HG03196 (cell line): ENCODE results near the gene COL18A1.

Experiments
- ATAC-seq: cut with Tn5 transposase; IDR thresholded peaks from one replicate; pipeline ENCODE4 v1.9.1; 2021; ENCODE audit not compliant: unreplicated experiment

COL18A1 gene

GRCh38 chr21:45465105-45465504, 60.1 kb downstream of the COL18A1 start:
- no peak for ATAC-seq

GRCh38 chr21:45465611-45466329, 60.8 kb downstream of the COL18A1 start:
- ATAC-seq, result no peak

DNA sequence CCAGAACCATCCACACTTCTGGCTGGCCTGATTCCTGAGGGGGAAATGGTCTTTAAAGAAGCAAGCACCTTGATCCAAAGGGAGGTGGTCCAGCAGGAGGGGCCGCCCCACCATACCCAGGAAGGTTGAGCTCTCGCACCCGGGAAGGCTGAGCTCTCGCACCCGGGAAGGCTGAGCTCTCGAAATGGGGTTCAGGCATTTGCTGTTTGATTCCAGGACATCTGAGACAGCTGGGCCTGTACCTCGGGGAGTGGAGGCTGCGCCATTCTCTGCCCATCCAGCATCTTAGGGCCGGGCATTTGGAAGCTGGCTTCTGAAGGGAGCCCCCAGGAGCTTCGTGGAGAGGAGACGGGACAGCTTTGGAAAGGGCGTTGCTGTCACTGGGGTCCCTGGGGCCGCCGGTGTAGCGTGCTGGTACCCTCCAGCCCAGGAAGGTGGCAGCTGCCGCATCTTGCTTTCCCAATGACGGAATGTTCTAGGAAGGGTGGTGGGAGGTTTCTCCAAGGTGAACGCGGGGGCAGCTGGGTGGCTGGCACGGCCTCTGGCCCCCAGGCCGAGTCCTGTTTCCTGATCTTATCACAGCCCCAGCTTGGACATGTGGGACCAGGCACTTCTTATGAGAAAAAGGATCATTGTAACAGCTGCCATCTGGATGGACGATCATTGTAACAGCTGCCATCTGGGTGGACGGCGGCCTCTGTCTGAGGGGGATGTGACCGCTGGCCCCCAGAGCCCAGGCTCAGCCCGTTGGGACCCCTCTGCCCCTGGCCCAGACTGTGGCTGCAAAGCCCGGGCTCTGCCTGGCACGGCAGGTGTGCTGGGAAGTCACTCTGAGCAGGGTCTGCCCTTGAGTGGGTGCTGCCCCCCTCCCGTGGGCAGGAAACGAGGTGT, 61.6 kb downstream of the COL18A1 start:
- no peak for ATAC-seq

DNA sequence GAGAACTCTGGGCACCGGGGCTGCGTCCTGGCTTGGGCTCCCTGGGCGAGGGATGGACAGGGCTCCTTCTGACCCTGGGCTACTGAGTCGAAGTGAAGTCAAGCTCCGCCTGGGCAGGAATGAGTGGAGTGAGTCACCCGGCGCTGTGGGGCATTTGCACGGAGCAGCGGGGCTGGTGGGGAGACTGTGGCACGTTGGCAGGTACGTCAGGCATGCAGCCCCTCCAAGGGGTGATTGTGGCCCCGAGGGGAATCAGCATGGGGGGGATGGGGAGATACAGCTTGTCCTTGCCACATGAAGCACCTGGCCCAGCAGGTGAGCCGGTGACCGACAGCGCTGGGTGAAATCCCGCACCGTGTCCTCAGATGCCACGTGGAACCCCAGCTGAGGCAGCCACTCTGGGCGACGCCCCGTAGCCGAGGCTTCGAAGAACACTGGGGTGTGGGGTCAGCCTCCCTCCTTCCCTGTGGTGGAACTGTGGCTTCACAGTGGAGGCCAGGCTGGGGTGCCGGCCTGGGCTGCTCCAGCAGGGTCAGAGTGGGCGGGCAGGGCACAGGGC, 62.3 kb downstream of the COL18A1 start:
- no peak for ATAC-seq

- ATAC-seq, result no peak
Observed at GRCh38 chr21:45468051-45468970, 63.3 kb downstream of the COL18A1 start.

DNA sequence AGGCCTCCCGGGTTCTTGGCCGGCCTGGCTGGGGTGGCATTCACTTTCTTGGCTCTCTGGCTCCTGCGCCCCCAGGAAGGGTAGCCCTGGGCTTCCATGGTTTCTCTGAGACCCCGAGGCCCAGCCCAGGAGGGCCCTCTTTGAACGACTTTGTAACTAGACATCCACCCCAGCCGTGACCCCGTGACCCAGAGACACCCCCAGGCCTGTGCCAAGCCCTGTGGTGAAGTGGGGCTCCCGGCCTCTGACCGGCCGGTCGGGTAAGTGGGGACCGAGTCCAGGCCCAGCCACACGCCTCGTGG, 64.0 kb downstream of the COL18A1 start:
- no peak for ATAC-seq

DNA sequence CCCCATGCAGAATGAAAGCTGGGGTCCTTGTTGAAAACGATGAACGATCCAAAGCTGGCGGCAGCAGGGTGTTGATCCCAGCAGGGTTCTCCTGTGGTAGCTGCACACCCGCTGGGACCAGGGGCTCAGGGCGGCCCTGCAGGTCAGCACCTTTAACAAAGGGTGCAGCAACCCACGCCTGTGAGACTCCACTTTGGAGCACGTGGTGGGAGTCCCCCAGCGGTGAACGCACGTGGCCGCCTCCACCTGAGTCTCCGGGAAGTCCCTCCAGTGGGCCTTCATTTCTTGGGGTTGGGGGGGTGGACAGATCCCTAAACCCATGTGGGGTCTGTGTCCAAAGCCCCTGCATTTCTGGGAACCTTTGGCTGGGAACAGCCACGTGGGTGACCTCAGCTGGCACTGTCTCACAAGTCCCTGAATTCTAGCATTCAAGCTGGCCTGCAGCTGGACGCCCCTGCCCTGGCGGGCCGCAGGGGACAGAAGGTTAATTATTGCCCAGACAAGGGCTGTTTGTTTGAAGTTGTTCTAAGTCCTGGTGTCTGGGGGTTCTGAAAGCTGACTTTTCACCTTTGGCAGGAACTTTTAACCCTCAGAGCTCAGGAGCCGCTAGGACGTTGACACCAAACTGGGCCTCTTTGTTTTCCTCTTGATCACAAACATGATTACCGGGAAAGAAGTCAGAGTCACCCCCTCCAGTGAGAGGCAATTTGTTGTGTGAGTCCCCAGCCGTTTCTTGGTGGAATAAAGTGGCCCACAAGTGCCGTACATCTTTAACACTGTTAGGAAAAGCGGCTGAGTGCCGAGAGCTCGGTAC, 64.5 kb downstream of the COL18A1 start:
- ATAC-seq, result no peak

DNA sequence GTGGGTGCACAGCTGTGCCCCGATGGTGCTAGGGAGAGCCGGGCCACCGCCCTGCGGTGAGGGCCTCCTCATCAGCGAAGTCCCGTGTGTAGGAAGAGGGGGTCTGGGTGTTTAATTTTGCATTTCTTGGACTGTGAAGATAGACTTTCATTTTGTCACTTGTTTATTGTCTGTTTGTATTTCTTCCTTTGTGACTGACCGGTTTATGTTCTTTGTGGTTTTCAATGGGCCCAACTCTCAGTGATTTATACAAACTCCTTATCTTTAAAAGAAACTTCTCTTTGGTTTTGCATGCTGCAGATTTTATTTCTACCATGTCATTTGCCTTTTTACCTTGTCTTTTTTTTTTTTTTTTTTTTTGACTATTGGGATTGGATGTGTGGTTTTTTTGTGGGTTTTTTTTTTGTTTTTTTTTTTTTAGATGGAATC, 65.1 kb downstream of the COL18A1 start:
- no peak for ATAC-seq

- no peak for ATAC-seq
Observed at GRCh38 chr21:45470773-45471524, 66.0 kb downstream of the COL18A1 start.

DNA sequence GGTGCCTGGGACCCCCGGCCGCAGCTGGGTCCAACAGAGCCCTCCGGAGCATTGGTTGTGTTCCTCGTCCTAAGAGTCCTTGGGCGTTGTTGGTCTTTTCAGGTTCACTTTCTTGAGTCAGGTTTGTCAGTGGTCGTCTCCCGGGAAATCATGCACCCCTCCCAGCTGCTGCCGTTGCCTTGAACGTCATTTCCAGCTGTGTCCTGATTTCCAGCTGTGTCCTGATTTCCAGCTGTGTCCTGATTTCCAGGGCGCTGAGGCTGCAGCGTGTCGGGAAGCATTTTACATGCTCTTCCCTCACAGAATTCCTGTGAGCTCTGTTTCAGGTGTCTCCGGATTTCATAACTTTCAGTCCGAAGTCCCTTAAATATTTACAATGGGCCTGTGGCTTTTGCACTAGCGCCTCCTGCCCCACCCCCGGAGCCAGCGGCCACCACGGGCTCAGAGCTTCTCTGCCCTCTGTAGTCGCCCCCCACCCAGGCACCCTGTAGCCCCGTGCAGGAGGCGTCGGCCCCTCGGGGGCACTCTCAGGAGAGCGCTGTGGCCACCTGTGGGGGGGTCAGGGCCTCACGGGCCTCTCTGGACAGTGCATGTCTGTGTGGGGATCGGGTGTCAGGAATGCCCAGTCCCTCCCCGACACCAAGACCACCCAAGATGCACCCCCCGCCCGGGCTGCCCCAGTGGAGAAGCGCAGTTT, 66.7 kb downstream of the COL18A1 start:
- ATAC-seq, result no peak

DNA sequence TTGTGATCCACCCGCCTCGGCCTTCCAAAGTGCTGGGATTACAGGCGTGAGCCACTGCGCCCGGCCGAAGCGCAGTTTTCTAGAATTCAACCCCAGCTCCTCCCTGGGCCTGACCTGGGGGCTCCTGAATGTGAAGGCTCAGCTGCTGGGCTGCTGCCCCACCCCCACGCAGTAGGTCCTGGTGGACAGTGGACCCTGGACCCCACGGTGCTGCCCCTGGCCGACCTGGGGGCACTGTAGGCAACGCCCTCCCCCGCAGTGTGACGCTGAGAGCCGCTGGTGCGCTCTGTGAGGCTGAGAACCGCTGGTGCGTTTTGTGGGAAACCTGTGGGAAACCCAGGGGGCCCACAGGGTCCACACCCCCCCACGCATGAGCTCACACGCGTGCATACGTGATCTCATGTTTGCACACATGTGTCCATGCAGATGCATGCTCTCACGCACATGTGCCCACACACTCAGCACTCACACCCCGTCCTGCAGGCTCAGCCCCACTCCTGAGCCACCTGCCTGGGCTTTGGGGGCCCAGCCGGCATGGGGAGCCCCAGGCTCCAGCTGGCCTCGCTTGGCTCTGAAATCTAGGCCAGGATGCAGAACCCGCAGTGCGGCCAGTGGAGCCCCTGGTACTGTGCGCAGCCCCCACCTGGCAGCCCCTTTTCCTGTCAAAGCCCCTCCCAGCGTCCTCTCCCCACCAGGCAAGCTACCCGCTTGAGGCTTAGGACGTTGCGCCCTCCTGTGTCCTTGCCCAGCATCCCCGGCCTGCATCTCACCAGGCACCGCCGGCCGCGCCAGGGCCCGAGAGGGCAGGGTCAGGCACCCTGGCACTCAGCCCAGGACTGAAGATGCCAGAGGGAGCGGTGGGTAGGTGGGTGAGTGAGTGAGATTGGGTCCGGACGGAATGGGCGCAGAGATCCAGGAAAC, 67.7 kb downstream of the COL18A1 start:
- ATAC-seq, result no peak

DNA sequence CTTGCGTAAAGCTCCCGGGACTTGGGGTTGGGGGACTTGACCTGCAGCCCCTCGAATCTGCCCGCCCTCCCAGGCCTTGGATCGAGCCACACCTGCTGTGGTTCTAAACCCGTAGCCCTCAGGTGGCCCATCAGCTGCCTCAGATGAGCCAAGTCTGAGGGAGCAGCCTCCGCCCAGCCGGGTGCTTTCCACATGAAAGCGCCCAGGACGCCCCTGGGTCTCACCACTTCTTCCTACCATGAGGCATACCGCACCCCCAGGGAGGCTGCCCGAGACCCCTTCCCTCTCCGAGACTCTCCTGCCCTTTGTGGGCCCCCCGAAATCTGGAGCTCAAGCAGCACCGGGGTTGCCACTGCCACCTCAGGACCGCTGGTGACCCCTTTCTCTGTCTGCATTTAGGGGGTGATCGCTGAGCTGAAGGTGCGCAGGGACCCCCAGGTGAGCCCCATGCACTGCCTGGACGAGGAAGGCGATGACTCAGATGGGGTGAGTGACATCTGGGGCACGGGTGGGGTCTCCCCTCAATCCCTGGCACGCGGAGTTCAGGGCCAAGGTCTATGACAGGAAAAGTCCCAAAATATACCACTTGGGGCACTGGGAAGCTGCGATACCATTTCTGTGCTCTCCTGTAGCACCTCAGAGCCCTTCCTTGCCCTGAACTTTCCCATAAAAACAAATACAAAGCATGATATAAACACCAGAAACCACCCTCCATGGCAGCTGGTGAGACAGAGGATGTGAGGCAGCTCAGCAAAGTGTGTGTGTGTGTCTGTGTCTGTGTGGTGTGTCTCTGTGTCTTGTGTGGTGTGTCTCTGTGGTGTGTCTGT, 68.7 kb downstream of the COL18A1 start:
- ATAC-seq, result no peak

DNA sequence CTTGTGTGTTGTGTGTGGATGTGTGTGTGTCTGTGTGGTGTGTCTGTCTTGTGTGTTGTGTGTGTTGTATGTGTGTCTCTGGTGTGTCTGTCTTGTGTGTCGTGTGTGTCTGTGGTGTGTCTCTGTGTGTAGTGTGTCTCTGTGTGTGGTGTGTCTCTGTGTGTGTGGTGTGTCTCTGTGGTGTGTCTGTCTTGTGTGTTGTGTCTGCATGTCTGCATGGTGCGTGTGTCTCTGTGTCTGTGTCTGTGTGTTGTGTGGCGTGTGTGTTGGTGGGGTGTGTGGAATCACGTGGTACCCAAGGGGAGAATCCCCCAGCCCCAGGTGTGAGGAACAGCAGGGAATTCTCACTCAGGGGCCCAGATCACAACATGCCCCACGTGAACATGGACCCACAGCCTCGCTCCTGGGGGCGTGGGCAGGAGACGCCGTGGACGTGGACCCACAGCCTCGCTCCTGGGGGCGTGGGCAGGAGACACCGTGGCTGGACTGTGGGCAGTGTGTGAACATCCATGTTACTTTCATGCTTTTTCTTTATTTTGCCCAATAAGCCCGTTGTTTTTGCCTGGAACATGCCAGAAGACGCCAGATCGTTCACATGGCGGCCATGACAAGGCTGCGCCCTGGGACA, 69.5 kb downstream of the COL18A1 start:
- no peak for ATAC-seq

GRCh38 chr21:45475004-45475685, 70.2 kb downstream of the COL18A1 start:
- ATAC-seq, result no peak

DNA sequence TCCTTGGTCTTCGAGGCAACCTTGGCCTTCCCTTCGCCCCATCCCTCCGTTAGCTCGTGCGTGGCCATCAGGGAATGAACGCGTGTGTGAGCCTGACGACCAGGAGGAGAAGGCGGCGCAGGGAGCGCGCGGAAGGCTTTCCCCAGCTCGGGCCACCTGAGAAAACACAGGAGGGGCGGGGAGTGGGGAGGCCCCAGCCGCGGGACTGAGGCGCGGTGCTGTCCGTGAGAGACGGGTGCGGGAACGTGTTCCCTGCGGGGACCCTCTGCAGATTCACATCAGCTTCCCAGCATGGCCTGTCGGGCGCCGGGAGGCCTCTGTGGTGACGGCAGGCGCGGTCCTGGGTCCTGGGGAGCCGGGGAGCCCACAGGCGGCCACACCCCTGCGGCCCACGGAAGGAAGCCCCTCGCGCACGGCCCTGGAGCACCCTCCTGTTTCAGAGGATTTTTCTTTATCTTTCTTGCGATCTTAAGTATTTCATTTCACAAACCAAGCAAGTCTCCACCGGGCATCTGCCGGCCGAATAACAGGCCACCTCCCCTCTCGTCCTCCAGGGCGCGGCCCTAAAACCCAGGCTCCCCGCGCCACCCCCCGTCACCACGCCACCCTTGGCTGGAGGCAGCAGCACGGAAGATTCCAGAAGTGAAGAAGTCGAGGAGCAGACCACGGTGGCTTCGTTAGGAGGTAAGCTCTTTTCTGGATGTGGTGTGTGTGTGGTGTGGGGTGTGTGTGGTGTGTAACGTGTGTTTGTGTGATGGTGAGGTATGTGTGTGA, 71.0 kb downstream of the COL18A1 start:
- ATAC-seq, result no peak
